Trophoblast cell (in vitro differentiated cells and primary cell): Measurements from ENCODE around the gene PBOV1. TPM values are rescaled to one million over a fixed set of nuclear protein-coding genes. Genes with fewer than 3 reads are reported as not detected.

Experiments
- DNase-seq, 2 donors: peaks; one replicate each; pipeline ENCODE4 v3.0.0-alpha.2; 2016
- H2AFZ ChIP-seq: 2 replicates; pipeline ENCODE4 v1.6.1; 2013; ENCODE audit warnings: low read length, moderate library complexity, mild to moderate bottlenecking; ENCODE audit not compliant: insufficient read depth, poor library complexity
- H2AK5ac ChIP-seq: 2 replicates; pipeline ENCODE4 v1.6.1; 2013; ENCODE audit warnings: mild to moderate bottlenecking, low read length
- H2BK120ac ChIP-seq: 2 replicates; pipeline ENCODE4 v1.6.1; 2013; ENCODE audit warnings: low read length, mild to moderate bottlenecking, moderate library complexity; ENCODE audit not compliant: insufficient read depth, poor library complexity
- H2BK12ac ChIP-seq: 2 replicates; pipeline ENCODE4 v1.6.1; 2013; ENCODE audit warnings: mild to moderate bottlenecking, low read length, moderate library complexity
- H2BK5ac ChIP-seq: 2 replicates; pipeline ENCODE4 v1.6.1; 2013; ENCODE audit warnings: low read length, low read depth, moderate library complexity, mild to moderate bottlenecking; ENCODE audit not compliant: poor library complexity
- H3K14ac ChIP-seq: 2 replicates; pipeline ENCODE4 v1.6.1; 2013; ENCODE audit warnings: mild to moderate bottlenecking, low read length
- H3K18ac ChIP-seq: 2 replicates; pipeline ENCODE4 v1.6.1; 2013; ENCODE audit warnings: mild to moderate bottlenecking, low read length
- H3K23ac ChIP-seq: 2 replicates; pipeline ENCODE4 v1.6.1; 2013; ENCODE audit warnings: low read length
- H3K27ac ChIP-seq: 2 replicates; pipeline ENCODE4 v1.5.1; 2013; ENCODE audit warnings: low read depth, mild to moderate bottlenecking, inconsistent platforms, low read length, moderate library complexity
- H3K27me3 ChIP-seq: 2 replicates; pipeline ENCODE4 v1.6.1; 2013; ENCODE audit warnings: inconsistent platforms, mild to moderate bottlenecking, low read length, moderate library complexity; ENCODE audit not compliant: insufficient read depth
- H3K36me3 ChIP-seq, 2 experiments: 1 replicate in 1 of 2; 2 replicates in 1 of 2; pipeline ENCODE4 v1.6.1; 2013; ENCODE audit warnings: low read length in 2 of 2, mild to moderate bottlenecking in 2 of 2, moderate library complexity in 1 of 2; ENCODE audit not compliant: insufficient read depth in 2 of 2, control insufficient read depth in 1 of 2
- H3K4ac ChIP-seq: 2 replicates; pipeline ENCODE4 v1.6.1; 2013; ENCODE audit warnings: low read depth, mild to moderate bottlenecking, low read length, moderate library complexity
- H3K4me1 ChIP-seq, 2 experiments: 1 replicate in 1 of 2; 2 replicates in 1 of 2; pipeline ENCODE4 v1.6.1; 2013; ENCODE audit warnings: low read length in 2 of 2, mild to moderate bottlenecking in 2 of 2, moderate library complexity in 1 of 2; ENCODE audit not compliant: insufficient read depth in 2 of 2, control insufficient read depth in 1 of 2
- H3K4me2 ChIP-seq: 2 replicates; pipeline ENCODE4 v1.6.1; 2013; ENCODE audit warnings: inconsistent platforms, mild to moderate bottlenecking, low read length, moderate library complexity
- H3K4me3 ChIP-seq: 2 replicates; pipeline ENCODE4 v1.5.1; 2013; ENCODE audit warnings: mild to moderate bottlenecking, low read depth, low read length, inconsistent platforms
- H3K79me1 ChIP-seq: one replicate; pipeline ENCODE4 v1.6.1; 2013; ENCODE audit warnings: low read length
- H3K79me2 ChIP-seq: 2 replicates; pipeline ENCODE4 v1.6.1; 2013; ENCODE audit warnings: low read length, mild to moderate bottlenecking; ENCODE audit not compliant: control insufficient read depth, insufficient read depth, poor library complexity
- H3K9ac ChIP-seq: 2 replicates; pipeline ENCODE4 v1.6.1; 2013; ENCODE audit warnings: mild to moderate bottlenecking, low read length
- H3K9me3 ChIP-seq: 2 replicates; pipeline ENCODE4 v1.6.1; 2013; ENCODE audit warnings: low read depth, mild to moderate bottlenecking, control low read depth, inconsistent platforms, low read length; ENCODE audit not compliant: insufficient read depth
- H4K12ac ChIP-seq: 2 replicates; pipeline ENCODE4 v1.6.1; 2013; ENCODE audit warnings: low read depth, mild to moderate bottlenecking, low read length, moderate library complexity
- H4K8ac ChIP-seq: 2 replicates; pipeline ENCODE4 v1.6.1; 2013; ENCODE audit warnings: low read depth, mild to moderate bottlenecking, low read length, moderate library complexity
- H4K91ac ChIP-seq: one replicate; pipeline ENCODE4 v1.6.1; 2013; ENCODE audit warnings: low read depth, mild to moderate bottlenecking, low read length, moderate library complexity
- WGBS: extraction: QIAGEN DNeasy Blood & Tissue Kit; methylation state at CpG from one replicate; pipeline ENCODE4 v1.1.7; 2013; ENCODE audit warnings: missing lambda C conversion rate; ENCODE audit not compliant: insufficient read length, insufficient coverage; ENCODE audit errors: extremely low coverage; 5-methylcytosine and 5-hydroxymethylcytosine counted together
- polyA plus RNA-seq: library from polyadenylated mRNA; stranded (reverse); fragments of 200-250 nt; gene quantifications from 2 replicates; pipeline ENCODE4 v1.2.3, GENCODE V29; 2013

PBOV1 gene
- polyA plus RNA-seq, result not detected in 2 replicates

GRCh38 chr6:138218449-138218848, at the start of gene PBOV1:
Gene PBOV1 (minus strand): TSS chr6:138218491. CDS start chr6:138218395, 96 bp downstream.
- Histone ChIP-seq H2AK5ac (no peak within 1 kb of the TSS), H3K36me3 (no peaks in the 10 kb centered on the region), H4K91ac (no peak within 1 kb of the TSS), H3K23ac (no peak within 1 kb of the TSS), H3K4ac (no peak within 1 kb of the TSS), H2BK5ac (no peak within 1 kb of the TSS), H3K27ac (no peak within 1 kb of the TSS), H2AFZ (no peak within 1 kb of the TSS), H3K18ac (no peak within 1 kb of the TSS), H3K14ac (no peak within 1 kb of the TSS), H3K4me1 (no peaks in the 10 kb centered on the region), H3K9me3 (no peaks in the 10 kb centered on the region), H3K4me3 (no peak within 1 kb of the TSS), H3K27me3 (no peaks in the 10 kb centered on the region), H3K79me1 (no peaks in the 10 kb centered on the region), H3K9ac (no peak within 1 kb of the TSS), H2BK120ac (no peak within 1 kb of the TSS), H4K12ac (no peak within 1 kb of the TSS), H4K8ac (no peak within 1 kb of the TSS), H3K79me2 (no peaks in the 10 kb centered on the region), H3K4me2 (no peak within 1 kb of the TSS), H2BK12ac (no peak within 1 kb of the TSS)
- no CpG with 5 or more reads among the region's 2 CpGs for WGBS
- no peak for DNase-seq

- Histone ChIP-seq H3K4me3 (no peak overlapping the region), H2BK5ac (no peak overlapping the region), H3K23ac (no peak overlapping the region), H3K79me2 (no peaks in the 10 kb centered on the region), H3K79me1 (no peaks in the 10 kb centered on the region), H3K18ac (no peak overlapping the region), H2AK5ac (no peak overlapping the region), H2BK12ac (no peak overlapping the region), H3K4me2 (no peak overlapping the region), H3K4me1 (no peaks in the 10 kb centered on the region), H4K91ac (no peak overlapping the region), H3K27ac (no peak overlapping the region), H2BK120ac (no peak overlapping the region), H3K14ac (no peak overlapping the region), H2AFZ (no peak overlapping the region), H3K36me3 (no peaks in the 10 kb centered on the region), H4K8ac (no peak overlapping the region), H4K12ac (no peak overlapping the region), H3K4ac (no peak overlapping the region), H3K9me3 (peaks cover 1% of the 10 kb centered on the region), H3K9ac (no peak overlapping the region), H3K27me3 (no peaks in the 10 kb centered on the region)
- no peak for DNase-seq
- WGBS, result no CpG with 5 or more reads among the region's 3 CpGs
These were observed 47.8 kb upstream of the PBOV1 start for GRCh38 chr6:138266095-138266494.

- Histone ChIP-seq H3K4me3 (no peak overlapping the region), H2BK120ac (no peak overlapping the region), H2BK12ac (no peak overlapping the region), H3K9me3 (peaks cover 1% of the 10 kb centered on the region), H3K36me3 (no peaks in the 10 kb centered on the region), H3K18ac (no peak overlapping the region), H3K14ac (no peak overlapping the region), H2AFZ (no peak overlapping the region), H3K4me1 (no peaks in the 10 kb centered on the region), H2AK5ac (no peak overlapping the region), H4K91ac (no peak overlapping the region), H4K12ac (no peak overlapping the region), H3K4ac (no peak overlapping the region), H3K27ac (no peak overlapping the region), H3K9ac (no peak overlapping the region), H3K79me2 (no peaks in the 10 kb centered on the region), H2BK5ac (no peak overlapping the region), H3K4me2 (no peak overlapping the region), H3K27me3 (no peaks in the 10 kb centered on the region), H3K79me1 (no peaks in the 10 kb centered on the region), H3K23ac (no peak overlapping the region), H4K8ac (no peak overlapping the region)
- no peak for DNase-seq
These were observed 46.1 kb upstream of the PBOV1 start for GRCh38 chr6:138264372-138264880.

DNA sequence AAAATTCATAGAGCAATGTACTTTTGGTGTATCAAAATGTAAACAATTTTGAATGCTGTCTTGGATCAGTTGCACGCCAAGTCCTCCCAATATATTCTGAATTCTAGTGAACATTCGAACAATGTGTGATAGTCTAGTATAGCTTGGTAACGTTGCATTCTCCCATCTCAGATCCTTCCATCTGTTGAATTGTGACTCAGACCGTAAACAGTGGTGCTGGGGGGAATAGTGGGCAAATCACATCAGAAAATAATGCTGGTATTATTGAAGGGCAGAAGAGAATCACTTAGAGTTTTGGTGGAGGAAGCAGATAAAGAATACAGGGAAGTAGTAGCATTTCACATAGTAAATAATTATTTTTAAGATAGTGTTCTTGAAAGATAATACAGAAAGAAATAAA, 45.7 kb upstream of the PBOV1 start:
- no peak overlapping the region for H4K8ac ChIP-seq
- H3K23ac ChIP-seq, result no peak overlapping the region
- H3K9me3 ChIP-seq, result peaks cover 1% of the 10 kb centered on the region
- H3K4me3 ChIP-seq, result no peak overlapping the region
- H3K27ac ChIP-seq, result no peak overlapping the region
- no peak overlapping the region for H2BK120ac ChIP-seq
- H2BK12ac ChIP-seq, result no peak overlapping the region
- no peaks in the 10 kb centered on the region for H3K27me3 ChIP-seq
- H3K4ac ChIP-seq, result no peak overlapping the region
- no peaks in the 10 kb centered on the region for H3K79me2 ChIP-seq
- H3K14ac ChIP-seq, result no peak overlapping the region
- H4K91ac ChIP-seq, result no peak overlapping the region
- H2AK5ac ChIP-seq, result no peak overlapping the region
- H3K18ac ChIP-seq, result no peak overlapping the region
- no peaks in the 10 kb centered on the region for H3K36me3 ChIP-seq
- no peak overlapping the region for H2BK5ac ChIP-seq
- no CpG with 5 or more reads among the region's 4 CpGs for WGBS
- H3K4me2 ChIP-seq, result no peak overlapping the region
- no peak overlapping the region for H3K9ac ChIP-seq
- H3K4me1 ChIP-seq, result no peaks in the 10 kb centered on the region
- no peak for DNase-seq
- no peak overlapping the region for H2AFZ ChIP-seq
- no peaks in the 10 kb centered on the region for H3K79me1 ChIP-seq
- no peak overlapping the region for H4K12ac ChIP-seq
